Measurements from ENCODE around the gene OPCML.

The OPCML gene

GRCh38 chr11:133107763-133108162 lies 424.5 kb downstream of the OPCML start:
- Mint-ChIP-seq H3K9me3 (no peaks in the 10 kb centered on the region), H3K27me3 (ENCODE audit: low read depth) (peaks cover 24% of the 10 kb centered on the region), H3K4me3 (no peak overlapping the region), H3K36me3 (ENCODE audit: low read depth) (no peaks in the 10 kb centered on the region), H3K4me1 (no peaks in the 10 kb centered on the region), H3K27ac (no peak overlapping the region)
- no peak for TF ChIP-seq CTCF (IDR thresholded peaks at IDR 0.05; ENCODE audit: unreplicated experiment in 3 of 3)

GRCh38 chr11:133107136-133107535 lies 425.2 kb downstream of the OPCML start:
- Mint-ChIP-seq H3K36me3 (ENCODE audit: low read depth) (no peaks in the 10 kb centered on the region), H3K27ac (no peak overlapping the region), H3K4me3 (no peak overlapping the region), H3K27me3 (ENCODE audit: low read depth) (peaks cover 24% of the 10 kb centered on the region), H3K9me3 (no peaks in the 10 kb centered on the region), H3K4me1 (no peaks in the 10 kb centered on the region)
- TF ChIP-seq CTCF (IDR thresholded peaks at IDR 0.05; ENCODE audit: unreplicated experiment in 3 of 3), result no peak

DNA sequence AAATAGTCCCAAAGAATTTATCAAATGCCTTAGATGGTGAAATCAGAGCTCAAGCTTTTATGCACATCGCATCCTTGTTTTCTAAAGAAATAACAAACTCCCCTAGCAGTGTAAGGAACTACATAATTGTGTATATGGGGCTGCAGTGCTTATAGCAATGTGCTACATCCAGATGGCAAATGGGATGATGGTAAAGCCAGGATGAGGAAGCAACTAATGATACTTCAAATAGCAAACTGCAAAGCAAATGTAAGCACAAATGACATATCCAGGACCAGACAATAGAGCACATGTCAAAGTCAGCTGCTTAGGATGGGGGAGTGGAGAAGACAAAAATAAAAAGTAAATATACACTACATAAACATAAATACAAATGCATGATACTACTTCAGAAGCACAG lies 425.9 kb downstream of the OPCML start:
- H3K27me3 Mint-ChIP-seq (ENCODE audit: low read depth), result peaks cover 24% of the 10 kb centered on the region

GRCh38 chr11:133104009-133104744 lies 428.1 kb downstream of the OPCML start:
- peaks cover 3% of the 10 kb centered on the region for H3K9me3 Mint-ChIP-seq
- no peaks in the 10 kb centered on the region for H3K4me1 Mint-ChIP-seq
- peaks cover 20% of the 10 kb centered on the region for H3K27me3 Mint-ChIP-seq (ENCODE audit: low read depth)
- TF ChIP-seq CTCF (IDR thresholded peaks at IDR 0.05; ENCODE audit: unreplicated experiment in 3 of 3), result no peak
- H3K4me3 Mint-ChIP-seq, result no peak overlapping the region
- no peak overlapping the region for H3K27ac Mint-ChIP-seq
- no peaks in the 10 kb centered on the region for H3K36me3 Mint-ChIP-seq (ENCODE audit: low read depth)

More for the DNA sequence above, 425.9 kb downstream of the OPCML start:
- Mint-ChIP-seq H3K27ac (no peak overlapping the region), H3K4me3 (no peak overlapping the region), H3K4me1 (no peaks in the 10 kb centered on the region), H3K9me3 (no peaks in the 10 kb centered on the region), H3K36me3 (ENCODE audit: low read depth) (no peaks in the 10 kb centered on the region)
- TF ChIP-seq CTCF (IDR thresholded peaks at IDR 0.05; ENCODE audit: unreplicated experiment in 3 of 3), result no peak

GRCh38 chr11:133096981-133097380 lies 435.3 kb downstream of the OPCML start:
- Mint-ChIP-seq H3K27me3 (ENCODE audit: low read depth) (peaks cover 6% of the 10 kb centered on the region), H3K27ac (no peak overlapping the region), H3K36me3 (ENCODE audit: low read depth) (no peaks in the 10 kb centered on the region), H3K4me3 (no peak overlapping the region), H3K4me1 (no peaks in the 10 kb centered on the region), H3K9me3 (peaks cover 6% of the 10 kb centered on the region)
- no peak for TF ChIP-seq CTCF (IDR thresholded peaks at IDR 0.05; ENCODE audit: unreplicated experiment in 3 of 3)

DNA sequence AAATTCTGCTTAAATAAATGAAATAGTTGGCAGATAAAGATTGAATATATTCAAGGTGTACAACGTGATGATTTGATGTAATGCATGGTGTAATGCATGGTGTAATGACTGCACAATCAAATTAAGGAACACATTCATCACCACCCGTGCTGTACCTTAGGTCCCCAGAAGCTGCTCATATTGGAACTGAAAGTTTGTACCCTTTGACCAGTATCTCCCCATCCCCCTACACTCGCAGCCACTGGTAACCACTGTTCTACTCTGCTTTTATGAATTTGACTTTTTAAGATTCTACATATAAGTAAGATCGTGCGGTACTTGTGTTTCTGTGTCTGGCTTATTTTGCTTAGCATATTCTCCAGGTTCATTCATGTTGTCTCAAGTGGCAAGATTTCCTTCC lies 445.8 kb downstream of the OPCML start:
- no peaks in the 10 kb centered on the region for H3K4me1 Mint-ChIP-seq
- H3K27ac Mint-ChIP-seq, result no peak overlapping the region
- H3K27me3 Mint-ChIP-seq (ENCODE audit: low read depth), result peaks cover 56% of the 10 kb centered on the region
- no peak overlapping the region for H3K4me3 Mint-ChIP-seq
- no peaks in the 10 kb centered on the region for H3K9me3 Mint-ChIP-seq
- H3K36me3 Mint-ChIP-seq (ENCODE audit: low read depth), result no peaks in the 10 kb centered on the region
- TF ChIP-seq CTCF (IDR thresholded peaks at IDR 0.05; ENCODE audit: unreplicated experiment in 3 of 3), result no peak
